COLO829 (cell line): Measurements from ENCODE around the gene NEDD4L.

Experiments used
- DNase-seq: peaks from one replicate; pipeline ENCODE4 v3.0.0; 2012; ENCODE audit warnings: low spot score

NEDD4L gene

DNA sequence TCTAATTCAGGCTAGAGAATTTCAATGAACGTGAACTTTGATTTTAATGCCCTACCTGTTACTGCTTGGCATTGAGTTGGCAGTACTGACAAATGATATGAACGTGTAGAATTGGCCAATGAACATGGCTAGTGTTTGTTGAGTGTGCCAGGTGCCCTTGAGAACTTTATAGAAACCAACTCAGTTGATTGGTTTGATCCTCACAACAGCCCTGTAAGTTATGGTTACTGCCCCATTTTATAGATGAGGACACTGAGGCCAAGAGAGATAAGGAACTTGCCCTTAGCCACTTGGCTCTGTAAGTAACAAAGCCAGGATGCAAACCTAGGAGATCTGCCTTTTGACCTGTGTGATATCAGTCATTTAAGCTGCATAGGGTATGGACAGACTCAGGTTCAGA lies 275.7 kb downstream of the NEDD4L start:
- no peak for DNase-seq

DNA sequence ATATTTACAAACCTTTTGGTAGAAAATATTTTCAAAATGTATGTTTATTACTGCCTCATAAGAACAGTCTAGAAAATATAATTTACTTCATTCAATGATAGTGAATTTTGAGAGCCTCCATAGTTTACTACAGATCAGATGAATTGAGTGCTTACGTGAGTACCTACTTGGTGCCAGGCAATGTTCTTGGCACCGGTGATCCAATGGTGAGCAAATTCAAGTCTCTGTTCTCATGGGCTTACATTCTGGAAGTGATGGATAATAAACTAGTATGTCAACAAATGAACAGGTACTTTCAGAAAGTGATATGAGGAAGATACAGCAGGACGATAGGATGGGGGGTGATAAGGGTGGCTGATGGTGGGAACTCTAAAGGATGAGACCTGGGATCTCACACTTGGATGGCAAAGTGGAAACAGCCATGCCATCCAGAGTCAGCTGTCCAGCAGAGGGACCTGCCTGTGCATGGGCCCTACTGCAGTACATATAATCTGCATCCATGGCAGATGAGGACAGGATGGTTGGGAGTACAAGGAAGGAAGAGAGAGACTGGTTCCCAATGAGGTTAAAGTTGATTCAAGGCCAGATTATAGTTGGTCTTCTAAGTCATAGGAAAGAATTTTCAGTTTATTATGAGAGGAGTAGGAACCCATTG lies 277.0 kb downstream of the NEDD4L start:
- no peak for DNase-seq

DNA sequence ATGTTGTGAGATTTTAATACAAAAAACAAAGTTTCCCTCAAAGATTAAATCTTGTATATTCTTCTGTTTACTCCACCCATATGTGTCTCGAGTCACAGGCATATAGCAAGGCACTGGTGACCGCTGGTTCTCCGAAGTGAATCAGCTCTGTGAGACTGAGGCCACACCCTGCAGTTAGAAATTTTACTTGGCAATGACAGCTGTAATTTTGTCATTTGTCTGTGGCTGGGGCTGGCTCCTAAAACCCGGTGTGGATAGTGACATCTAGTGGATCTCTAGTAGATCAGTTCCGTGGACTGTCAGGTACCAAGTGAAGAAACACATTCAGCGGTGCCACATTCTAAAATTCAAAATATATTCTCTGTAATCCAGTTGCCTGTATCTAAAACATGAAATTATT lies 278.0 kb downstream of the NEDD4L start:
- peak; percentile 50 for DNase-seq

DNA sequence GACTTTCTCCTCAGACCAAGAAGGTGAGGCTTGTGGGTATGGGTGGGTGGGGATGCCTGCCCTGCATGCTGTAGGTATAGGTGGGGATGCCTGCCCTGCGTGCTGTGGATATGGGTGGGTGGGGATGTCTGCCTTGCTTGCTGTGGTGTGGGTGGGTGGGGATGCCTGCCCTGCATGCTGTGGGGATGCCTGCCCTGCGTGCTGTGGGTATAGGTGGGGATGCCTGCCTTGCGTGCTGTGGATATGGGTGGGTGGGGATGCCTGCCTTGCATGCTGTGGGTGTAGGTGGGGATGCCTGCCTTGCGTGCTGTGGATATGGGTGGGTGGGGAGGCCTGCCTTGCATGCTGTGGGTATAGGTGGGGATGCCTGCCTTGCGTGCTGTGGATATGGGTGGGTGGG lies 278.4 kb downstream of the NEDD4L start:
- DNase-seq = no peak

DNA sequence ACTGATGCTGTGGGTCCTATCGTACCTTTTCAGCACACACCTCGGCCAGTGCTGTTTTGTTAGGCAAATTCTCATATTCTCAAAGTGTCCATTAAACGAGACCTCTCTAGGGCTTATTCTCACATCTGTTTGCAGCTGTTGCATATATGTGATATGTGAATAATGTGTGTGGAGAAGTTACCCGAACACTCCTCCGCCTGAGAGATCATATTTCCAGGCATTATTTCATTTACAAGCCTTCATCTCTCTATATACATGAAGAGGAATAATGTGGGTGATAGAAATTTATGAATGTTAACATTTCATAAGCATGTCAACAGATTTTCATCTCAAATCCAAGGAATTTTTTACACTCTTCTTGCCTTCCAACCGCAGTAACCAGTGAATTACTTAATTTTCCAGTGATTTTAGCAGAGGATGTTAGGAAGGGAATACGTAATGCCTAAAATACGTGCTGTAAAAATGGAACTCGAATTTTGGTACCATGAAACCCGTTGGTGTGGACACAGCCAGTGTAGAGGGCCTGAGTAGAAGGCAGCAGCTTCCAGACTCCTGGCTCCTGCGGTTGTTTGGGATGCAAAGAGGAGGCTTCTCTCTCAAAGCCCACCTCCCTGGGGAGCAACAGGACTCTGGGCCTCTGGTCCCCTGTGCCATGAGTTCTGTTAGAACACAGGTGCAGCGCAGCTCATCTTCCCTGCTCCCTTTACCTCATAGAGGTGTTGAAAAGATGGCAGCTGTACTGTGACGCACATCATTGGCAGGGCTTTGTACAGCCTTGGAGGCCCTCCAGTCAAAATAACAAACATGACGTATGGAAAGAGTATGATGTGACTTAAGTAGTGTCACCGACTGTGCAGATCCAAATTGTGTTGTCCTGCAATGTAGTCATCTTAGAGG lies 280.1 kb downstream of the NEDD4L start:
- no peak for DNase-seq

DNA sequence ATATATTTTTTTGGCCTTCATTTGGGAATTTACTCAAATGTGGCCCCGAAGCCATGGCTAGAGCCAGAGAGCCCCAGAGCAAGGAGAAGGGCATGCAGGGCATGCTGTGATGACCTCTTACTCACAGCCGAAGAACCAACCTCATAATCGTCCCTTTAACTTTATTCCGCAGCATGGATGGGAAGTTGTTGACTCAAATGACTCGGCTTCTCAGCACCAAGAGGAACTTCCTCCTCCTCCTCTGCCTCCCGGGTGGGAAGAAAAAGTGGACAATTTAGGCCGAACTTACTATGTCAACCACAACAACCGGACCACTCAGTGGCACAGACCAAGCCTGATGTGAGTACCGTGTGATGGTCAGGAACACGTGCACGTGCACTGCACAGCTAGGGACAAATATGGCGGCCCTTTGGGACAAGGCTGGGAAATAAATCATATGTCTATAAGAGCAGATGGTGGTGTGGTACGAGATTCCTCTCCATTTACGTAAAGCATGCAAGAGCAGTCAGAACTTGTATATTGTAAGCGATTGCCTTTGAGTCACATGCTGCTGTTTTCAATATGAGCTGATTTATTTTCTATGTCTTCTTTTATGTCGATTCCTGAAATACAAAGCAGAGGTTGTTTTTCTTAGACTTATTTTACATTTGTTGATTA lies 280.9 kb downstream of the NEDD4L start:
- no peak for DNase-seq

DNA sequence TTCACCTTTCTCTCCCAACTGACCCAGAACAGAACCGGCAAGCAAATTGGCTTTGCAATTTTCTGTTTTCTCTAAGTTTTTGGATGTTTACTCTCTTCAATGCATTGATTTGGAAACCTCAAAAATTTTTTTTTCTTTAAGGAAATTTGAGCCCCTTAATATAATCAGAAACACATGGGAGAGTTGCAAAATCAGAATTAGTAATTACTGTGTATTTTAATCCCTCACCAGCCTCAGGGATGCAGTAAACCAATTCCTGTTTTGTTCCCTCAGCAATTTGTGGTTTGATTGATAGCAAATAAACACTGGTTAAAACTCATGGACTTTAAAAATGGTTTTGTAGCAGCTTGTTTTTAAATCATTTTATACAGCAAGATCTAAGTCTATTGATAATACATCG lies 281.5 kb downstream of the NEDD4L start:
- no peak for DNase-seq

DNA sequence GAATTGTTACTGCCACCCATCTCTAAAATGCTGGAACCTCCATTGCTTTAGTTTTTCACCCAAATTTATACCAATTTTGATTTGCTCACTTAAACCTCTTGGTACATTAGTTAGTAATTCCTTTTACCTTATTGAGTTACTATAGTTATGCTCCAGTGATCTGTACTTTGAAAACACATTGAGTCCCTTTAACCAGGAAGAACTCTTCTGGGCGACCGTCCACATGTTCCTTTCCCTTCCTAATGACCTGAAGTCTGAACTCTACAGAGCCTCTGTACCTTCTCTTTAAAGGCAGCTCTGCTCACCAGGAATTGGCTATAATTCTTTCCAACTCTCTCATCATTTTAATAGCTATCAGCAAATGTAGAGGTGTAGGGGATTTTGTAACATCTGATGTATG lies 290.0 kb downstream of the NEDD4L start:
- DNase-seq = no peak

DNA sequence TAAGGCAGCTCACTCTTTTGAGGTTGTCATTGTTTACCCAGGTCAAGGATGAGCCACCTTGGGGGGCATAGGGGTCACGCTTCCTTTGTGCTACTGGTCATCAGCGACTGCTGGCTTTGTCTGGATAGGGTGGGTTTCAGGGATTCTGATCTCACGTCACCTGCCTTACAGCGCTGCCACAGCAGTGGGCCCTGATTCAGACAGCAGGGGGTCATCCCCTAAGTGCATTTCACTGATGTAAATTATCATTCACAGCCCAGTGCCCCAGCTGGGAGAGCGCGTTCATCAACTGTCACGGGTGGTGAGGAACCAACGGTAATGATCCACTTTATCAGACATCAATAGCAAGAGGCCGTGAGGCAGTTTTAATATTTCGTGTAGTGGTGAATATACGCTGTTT lies 291.2 kb downstream of the NEDD4L start:
- no peak for DNase-seq

DNA sequence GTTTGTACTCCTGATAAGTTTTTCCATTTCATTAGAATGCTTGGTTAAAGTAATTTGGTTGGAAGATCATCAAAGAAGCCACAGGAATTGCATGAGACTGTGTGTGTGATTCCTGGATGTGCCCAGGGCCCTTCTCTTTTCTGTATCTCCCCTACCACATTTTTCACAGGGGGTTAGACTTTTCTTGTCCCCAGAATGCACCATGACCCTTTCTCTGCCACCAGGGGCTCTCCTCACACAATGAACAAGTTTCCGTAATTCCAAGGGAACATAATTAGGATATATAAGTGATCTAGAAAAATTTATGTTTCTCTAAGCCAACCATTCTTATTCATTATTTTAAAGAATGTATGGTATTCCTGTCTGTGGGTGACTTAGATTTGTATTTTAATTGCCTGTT lies 291.8 kb downstream of the NEDD4L start:
- no peak for DNase-seq

DNA sequence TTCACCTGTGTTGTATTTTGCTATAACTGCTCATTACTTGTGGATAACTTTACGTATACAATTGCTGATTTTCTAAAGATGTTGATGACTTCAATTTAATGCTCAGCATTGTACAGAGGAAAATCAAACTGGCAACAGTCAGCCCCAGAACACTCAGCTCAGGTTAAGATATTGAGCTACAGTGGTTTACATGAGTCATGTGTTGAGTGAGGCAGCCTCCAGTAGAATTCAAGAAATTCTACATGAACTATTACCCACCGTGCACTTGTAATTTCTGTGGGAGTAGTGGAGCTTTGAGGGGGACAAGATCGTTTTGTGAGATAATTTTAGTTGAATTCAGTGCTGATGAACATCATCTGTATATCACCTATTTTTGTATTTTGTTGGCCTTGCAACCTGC lies 292.6 kb downstream of the NEDD4L start:
- DNase-seq = no peak

DNA sequence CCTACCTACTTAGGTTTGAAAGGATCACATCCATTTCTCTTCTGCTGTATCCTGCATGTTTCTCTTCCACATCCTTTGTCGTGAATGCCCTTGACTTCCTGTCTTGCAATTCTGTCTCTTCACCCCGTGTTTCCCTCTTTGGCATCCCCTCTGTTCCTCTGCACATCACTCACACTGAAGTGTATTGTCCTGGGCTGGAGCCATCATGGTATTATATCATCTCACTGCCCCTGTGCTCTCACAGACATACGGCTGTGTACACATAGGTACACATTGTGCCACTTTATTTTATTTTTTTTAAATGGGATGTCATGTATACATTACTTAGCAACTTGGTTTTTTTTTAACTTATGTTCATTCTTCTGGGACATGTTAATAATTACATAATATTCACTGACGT lies 293.3 kb downstream of the NEDD4L start:
- peak; percentile 12 for DNase-seq

DNA sequence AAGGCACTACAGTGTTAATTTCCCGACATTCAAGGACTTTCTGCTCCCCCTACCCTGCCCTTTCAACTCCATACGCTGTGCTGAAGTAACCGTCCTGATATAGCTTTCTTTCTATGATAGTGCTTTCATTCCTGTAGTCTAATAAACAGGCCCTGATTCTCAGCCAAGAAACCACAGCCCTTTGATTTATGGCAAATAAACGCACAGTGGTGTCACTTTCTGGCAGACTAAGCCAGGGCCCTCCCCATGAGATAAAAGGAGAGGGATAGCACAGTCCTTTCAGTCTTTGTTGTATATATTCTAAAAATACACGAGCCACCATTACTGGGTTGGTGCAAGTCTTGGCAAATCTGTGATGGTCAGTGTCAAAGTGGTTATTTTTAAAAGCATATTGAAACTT lies 293.7 kb downstream of the NEDD4L start:
- peak; percentile 76 for DNase-seq

DNA sequence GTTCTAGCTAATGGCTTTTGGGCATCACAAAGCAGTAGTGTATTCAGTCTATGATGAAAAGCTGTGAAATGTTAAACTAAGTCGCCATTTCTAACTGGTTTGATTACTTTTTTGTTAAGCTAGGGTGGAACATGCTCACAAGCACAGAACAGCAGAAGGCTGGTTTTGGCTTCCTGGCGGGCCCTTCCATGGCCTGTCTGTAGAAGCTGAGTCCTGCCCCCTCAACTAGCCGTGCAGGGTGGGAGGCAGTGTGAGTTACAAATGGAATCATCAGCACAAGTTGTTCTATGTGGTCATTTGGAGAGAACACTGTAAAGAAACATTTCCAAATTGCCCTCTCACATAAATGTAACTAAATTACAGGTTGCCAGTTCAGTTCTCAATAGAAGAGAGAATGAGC lies 294.1 kb downstream of the NEDD4L start:
- no peak for DNase-seq

DNA sequence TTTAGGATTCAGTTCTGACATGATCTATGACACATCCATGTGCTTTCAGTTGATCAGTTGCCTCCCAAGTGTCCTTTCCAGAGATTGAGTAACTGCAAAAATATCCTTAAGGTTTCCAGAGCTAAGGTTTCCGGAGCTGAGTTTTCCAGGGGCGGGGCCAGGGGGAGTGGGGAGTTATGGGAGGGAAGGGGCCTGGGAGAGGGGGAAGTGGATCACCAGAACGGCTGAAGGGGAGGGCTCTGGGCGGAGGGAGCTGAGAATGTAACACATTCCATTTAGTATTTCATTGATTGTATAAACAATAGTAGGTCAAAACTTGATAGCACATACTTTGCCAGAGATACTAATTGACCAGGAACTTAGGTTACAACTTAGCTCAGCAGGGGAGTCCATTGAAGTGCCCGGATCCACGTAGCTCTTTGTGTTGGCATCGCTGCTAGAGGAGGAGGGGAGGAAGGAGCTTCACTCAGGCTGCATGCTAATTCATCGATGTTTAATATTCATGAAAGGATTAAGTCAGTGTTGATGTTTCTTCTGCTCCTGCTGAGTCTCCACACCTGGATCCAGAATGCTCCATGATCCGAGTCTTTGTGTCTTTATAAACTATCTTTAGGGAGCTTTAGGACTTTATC lies 295.1 kb downstream of the NEDD4L start:
- no peak for DNase-seq

DNA sequence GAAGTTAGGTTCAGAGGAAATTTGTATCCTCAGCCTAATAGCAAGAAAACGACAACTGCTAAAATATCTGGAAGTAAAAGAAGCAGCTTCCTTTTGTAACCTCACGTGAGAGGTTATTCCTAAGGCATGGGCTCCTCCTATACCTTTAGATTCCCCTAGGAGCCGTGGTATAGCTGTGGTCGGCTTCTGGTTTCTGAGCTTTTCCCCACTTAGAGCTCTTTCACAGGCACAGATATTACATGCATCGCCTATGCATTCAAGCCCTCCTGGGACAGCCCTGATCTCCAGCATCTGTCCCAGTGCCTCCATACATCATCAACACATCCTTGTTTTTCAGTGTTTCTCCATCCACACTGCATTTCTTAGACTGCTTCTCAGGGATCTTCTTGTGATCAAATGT lies 295.9 kb downstream of the NEDD4L start:
- DNase-seq = no peak

DNA sequence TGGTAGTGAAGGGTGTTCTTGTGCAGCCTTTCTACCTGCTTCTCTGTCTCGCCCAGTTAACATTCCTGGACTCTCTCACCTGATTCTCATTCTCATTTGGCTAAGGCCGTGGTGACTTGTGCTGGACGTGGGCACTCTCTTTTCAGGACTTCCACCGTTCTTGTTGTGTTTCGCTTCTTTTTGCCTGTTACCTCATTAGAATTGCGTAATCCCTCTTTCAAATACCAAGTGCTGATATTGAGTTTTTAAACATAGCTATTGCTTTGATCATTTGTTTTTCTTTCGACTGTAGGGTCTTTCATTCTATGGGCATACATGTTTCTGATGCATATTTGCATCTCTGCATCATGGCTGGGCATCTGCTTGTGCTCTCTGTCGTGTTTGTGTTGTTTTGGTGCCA lies 297.9 kb downstream of the NEDD4L start:
- DNase-seq = no peak

DNA sequence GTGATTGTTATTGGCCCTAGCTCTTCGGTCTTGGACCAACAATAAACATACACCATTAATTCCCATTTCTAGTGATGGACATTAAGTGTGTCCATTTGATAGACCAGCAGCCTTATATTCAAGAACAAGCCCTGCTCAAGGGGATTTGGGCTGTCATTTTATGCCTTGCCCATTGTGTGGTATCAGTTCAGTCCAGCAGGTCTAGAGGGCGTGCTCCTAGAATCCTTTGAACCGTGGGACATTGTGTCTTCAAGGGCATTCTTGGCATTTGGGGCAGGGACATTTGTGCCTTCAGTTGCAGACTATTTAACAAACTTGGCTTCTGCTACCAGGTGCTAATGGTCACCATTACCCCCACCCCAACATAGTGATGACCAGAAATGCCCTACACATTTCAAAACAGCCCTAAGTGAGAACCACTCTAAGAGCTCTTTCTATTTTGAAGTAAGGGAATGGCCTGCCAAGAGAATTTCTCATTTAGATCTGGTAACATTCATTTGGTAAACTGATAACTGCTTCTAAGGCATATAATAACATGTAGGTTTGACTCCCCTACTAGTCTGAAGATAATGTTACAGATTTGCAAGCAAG lies 300.1 kb downstream of the NEDD4L start:
- DNase-seq = no peak

DNA sequence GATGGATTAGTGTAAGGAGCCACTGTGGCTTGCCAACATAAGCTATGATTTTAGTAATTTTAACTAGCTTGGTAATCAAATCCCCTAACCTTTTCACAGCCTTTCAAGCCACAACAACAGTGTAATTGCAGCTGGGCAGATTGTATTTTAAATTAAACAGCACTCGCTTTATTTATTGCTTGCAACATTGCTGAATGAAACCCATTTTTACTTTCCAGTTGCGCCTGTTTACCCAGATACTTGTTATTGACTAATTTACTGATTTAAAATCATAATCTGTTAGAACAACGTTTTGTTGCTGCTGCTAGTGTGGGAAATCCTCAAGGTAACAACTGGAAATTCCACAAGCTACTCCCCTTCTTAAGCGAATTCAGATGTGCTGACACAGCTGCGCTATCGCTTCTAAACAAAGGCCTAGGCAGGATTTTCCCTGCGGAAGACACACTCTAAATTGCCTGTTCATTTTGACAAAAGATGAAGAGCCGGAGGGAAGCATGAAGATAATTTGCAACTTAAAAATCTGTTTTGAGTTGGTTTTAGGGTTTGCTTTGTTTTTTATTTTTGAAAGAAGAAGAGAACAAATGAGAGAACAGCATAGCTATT lies 300.9 kb downstream of the NEDD4L start:
- DNase-seq = no peak

DNA sequence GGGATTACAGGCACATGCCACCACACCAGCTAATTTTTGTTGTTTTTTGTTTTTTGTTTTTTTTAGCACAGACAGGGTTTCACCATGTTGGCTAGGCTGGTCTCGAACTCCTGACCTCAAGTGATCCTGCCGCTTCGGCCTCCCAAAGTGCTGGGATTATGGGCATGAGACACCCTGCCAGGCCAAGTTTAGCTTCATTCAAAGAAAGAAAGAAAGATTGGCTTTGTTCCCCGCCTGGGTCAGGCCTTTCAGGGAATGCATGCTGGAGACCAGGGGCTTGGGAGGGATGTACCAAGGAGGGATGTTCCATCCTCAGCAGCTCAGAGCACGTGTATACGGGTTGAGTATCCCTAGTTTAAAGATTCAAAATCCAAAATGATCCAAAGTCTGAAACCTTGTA lies 301.8 kb downstream of the NEDD4L start:
- no peak for DNase-seq

DNA sequence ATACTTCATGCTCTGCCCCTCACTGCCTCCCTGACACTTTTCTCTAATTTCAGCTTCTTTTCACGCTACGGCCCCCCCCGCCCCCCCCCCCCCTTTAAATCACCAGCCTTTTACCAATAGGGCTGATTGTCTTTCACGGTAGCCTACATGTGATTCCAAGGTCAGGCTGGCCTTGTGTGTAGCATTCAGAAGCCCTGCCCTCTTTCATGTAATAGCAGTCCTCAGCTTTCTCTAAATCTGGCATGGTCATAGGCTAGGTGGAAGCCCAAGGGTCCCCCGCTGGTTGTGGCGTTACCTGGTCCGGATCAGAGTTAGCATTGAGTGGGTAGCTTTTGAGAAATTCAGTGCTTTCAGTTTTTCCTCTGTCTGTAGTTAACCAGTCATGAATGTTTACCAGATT lies 303.1 kb downstream of the NEDD4L start:
- DNase-seq = no peak

DNA sequence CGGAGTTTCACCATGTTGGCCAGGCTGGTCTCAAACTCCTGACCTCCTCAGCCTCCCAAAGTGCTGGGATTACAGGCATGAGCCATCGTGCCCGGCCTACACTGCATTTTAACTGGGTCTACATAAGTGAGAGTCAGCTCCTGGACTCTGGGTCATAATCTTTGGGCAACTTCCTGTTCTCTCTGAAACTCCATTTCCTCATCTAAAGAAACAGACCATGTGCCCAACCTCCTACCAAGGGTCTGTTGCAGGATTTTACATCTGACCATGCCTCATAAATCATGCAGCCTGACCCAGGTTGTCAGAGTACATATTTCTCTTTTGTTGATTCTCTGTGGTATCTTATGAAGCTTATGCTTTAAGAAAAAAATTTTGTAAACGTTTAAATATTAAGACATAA lies 304.5 kb downstream of the NEDD4L start:
- DNase-seq = no peak
